Thoracic aorta (tissue), 2 donors: Measurements from ENCODE around the gene METTL14. TPM values are rescaled to one million over a fixed set of nuclear protein-coding genes. Genes with fewer than 3 reads are reported as not detected.

ENCODE experiments used
- ATAC-seq: fragments of 150-250 bp; one replicate; pipeline ENCODE4 v1.8.0; 2017; ENCODE audit warnings: low read depth; ENCODE audit not compliant: insufficient number of reproducible peaks, low FRiP score
- DNase-seq: peaks from one replicate; pipeline ENCODE4 v3.0.0-alpha.2; 2020; ENCODE audit warnings: low spot score
- H3K27ac ChIP-seq, 2 donors: fragments of 200-600 bp; sonication (generic); 1 replicate in 1 of 2; 2 replicates in 1 of 2; pipeline ENCODE4 v1.5.1; 2016; ENCODE audit warnings: mild to moderate bottlenecking in 2 of 2, moderate library complexity in 2 of 2
- H3K27me3 ChIP-seq: fragments of 200-600 bp; sonication (generic); replicated peaks from 2 replicates; pipeline ENCODE4 v1.6.0; 2016; ENCODE audit warnings: mild to moderate bottlenecking; ENCODE audit not compliant: insufficient read depth
- H3K36me3 ChIP-seq: fragments of 200-600 bp; sonication (generic); one replicate; pipeline ENCODE4 v1.5.1; 2016
- H3K4me1 ChIP-seq, 2 donors: fragments of 200-600 bp; sonication (generic); 1 replicate in 1 of 2; 2 replicates in 1 of 2; pipeline versions ENCODE4 v1.5.1 to v1.6.0; 2016; ENCODE audit warnings: low read depth in 2 of 2, mild to moderate bottlenecking in 1 of 2; ENCODE audit not compliant: control insufficient read depth in 1 of 2
- H3K4me3 ChIP-seq: fragments of 200-600 bp; sonication (generic); 2 replicates; pipeline ENCODE4 v1.5.1; 2016; ENCODE audit warnings: mild to moderate bottlenecking
- H3K9me3 ChIP-seq: fragments of 200-600 bp; sonication (generic); 2 replicates; pipeline ENCODE4 v1.5.1; 2016
- CTCF ChIP-seq: fragments of 200-600 bp; sonication (generic); IDR thresholded peaks from one replicate; pipeline ENCODE4 v1.5.1; 2019; ENCODE audit warnings: antibody characterized with exemption
- total RNA-seq, 2 donors: library from RNA; depleted of rRNA; stranded (reverse); fragments of >200 nt; gene quantifications; one replicate each; pipeline versions ENCODE4 v1.1.0 to v1.2.3, GENCODE V29; 2016

Gene METTL14
- total RNA-seq, 2 donors from 2014 or later: 23.0 to 61.9 TPM

- H3K4me1 ChIP-seq: peaks cover 8 to 31% of the 10 kb centered on the region in 2 donors
Measured at GRCh38 chr4:118741301-118741855, 56.2 kb downstream of the METTL14 start.

GRCh38 chr4:118742050-118742449 lies 56.9 kb downstream of the METTL14 start:
- Histone ChIP-seq H3K4me1 (peaks cover 11 to 38% of the 10 kb centered on the region in 2 donors), H3K36me3 (peaks cover 30% of the 10 kb centered on the region), H3K9me3 (no peaks in the 10 kb centered on the region), H3K4me3 (no peak overlapping the region), H3K27me3 (no peaks in the 10 kb centered on the region), H3K27ac (peak overlapping the region; percentile 9 to 45)
- no peak for ATAC-seq
- TF ChIP-seq CTCF: no peak
- DNase-seq: no peak

More at GRCh38 chr4:118741301-118741855, 56.2 kb downstream of the METTL14 start:
- DNase-seq (no peak), ATAC-seq (no peak)
- peaks cover 34% of the 10 kb centered on the region for H3K36me3 ChIP-seq
- TF ChIP-seq CTCF: no peak
- H3K4me3 ChIP-seq: peak overlapping the region; percentile 49
- H3K27ac ChIP-seq: peak overlapping the region; percentile 9 to 45
- H3K27me3 ChIP-seq: no peaks in the 10 kb centered on the region
- H3K9me3 ChIP-seq: no peaks in the 10 kb centered on the region

GRCh38 chr4:118743867-118744266 lies 58.7 kb downstream of the METTL14 start:
- H3K27ac ChIP-seq: peak overlapping the region; percentile 46 to 77
- no peak overlapping the region for H3K4me3 ChIP-seq
- no peaks in the 10 kb centered on the region for H3K9me3 ChIP-seq
- no peak for TF ChIP-seq CTCF
- DNase-seq: no peak
- peaks cover 18% of the 10 kb centered on the region for H3K36me3 ChIP-seq
- ATAC-seq: no peak
- no peaks in the 10 kb centered on the region for H3K27me3 ChIP-seq
- H3K4me1 ChIP-seq: peaks cover 11 to 45% of the 10 kb centered on the region in 2 donors

GRCh38 chr4:118745357-118745756 lies 60.2 kb downstream of the METTL14 start:
- no peak for TF ChIP-seq CTCF
- Histone ChIP-seq H3K9me3 (no peaks in the 10 kb centered on the region), H3K4me1 (peaks cover 11 to 59% of the 10 kb centered on the region in 2 donors), H3K36me3 (peaks cover 3% of the 10 kb centered on the region), H3K27me3 (no peaks in the 10 kb centered on the region), H3K4me3 (no peak overlapping the region), H3K27ac (peak overlapping the region; percentile 46 to 77)
- no peak for ATAC-seq
- DNase-seq: no peak

- DNase-seq (no peak), ATAC-seq (no peak)
- Histone ChIP-seq H3K9me3 (no peaks in the 10 kb centered on the region), H3K4me1 (peaks cover 11 to 59% of the 10 kb centered on the region in 2 donors), H3K27ac (peak overlapping the region; percentile 8 to 35), H3K27me3 (no peaks in the 10 kb centered on the region), H3K4me3 (no peak overlapping the region), H3K36me3 (peaks cover 3% of the 10 kb centered on the region)
- no peak for TF ChIP-seq CTCF
Measured at GRCh38 chr4:118746251-118746919, 61.2 kb downstream of the METTL14 start.
